Fibroblast of lung (primary cell): ENCODE measurements around the gene USP13.

Experiments used
- CTCF ChIP-seq, 2 donors: IDR thresholded peaks in 1 of 2; conservative IDR thresholded peaks in 1 of 2; 1 replicate in 1 of 2; 2 replicates in 1 of 2; pipeline ENCODE4 v1.5.1; 2011 to 2012; ENCODE audit warnings: low read length in 2 of 2, control low read depth in 1 of 2, inconsistent platforms in 1 of 2, low read depth in 1 of 2, mild to moderate bottlenecking in 1 of 2
- EZH2 ChIP-seq: IDR thresholded peaks from 2 replicates; pipeline ENCODE4 v1.5.1; 2012; ENCODE audit warnings: low read length, control low read depth, mild to moderate bottlenecking; ENCODE audit errors: missing control alignments

- TF ChIP-seq CTCF (conservative IDR thresholded peaks at IDR 0.05 in 1 of 2, IDR thresholded peaks at IDR 0.05 in 1 of 2; ENCODE audit: low read depth in 1 of 2, low read length in 2 of 2) = no peak
- no peak for TF ChIP-seq EZH2
Observed at GRCh38 chr3:179731544-179731943, 78.7 kb downstream of the USP13 start.
